Mammary epithelial cell (primary cell): ENCODE results near the gene PKN3.

Experiments
- CTCF ChIP-seq, 2 donors: IDR thresholded peaks in 1 of 2; conservative IDR thresholded peaks in 1 of 2; 2 replicates each; pipeline ENCODE4 v1.5.1; 2011 to 2012; ENCODE audit warnings: inconsistent platforms in 2 of 2, low read length in 2 of 2, mild to moderate bottlenecking in 2 of 2, control low read depth in 1 of 2, low read depth in 1 of 2; ENCODE audit not compliant: insufficient read depth in 1 of 2; ENCODE audit errors: extremely low read depth in 1 of 2
- EZH2 ChIP-seq: IDR thresholded peaks from 2 replicates; pipeline ENCODE4 v1.6.1; 2012; ENCODE audit warnings: low read length, inconsistent platforms, borderline replicate concordance

GRCh38 chr9:128684325-128685199, 17.7 kb upstream of the PKN3 start:
- TF ChIP-seq CTCF (conservative IDR thresholded peaks at IDR 0.05 in 1 of 2, IDR thresholded peaks at IDR 0.05 in 1 of 2; ENCODE audit: extremely low read depth in 1 of 2, insufficient read depth in 1 of 2, low read depth in 1 of 2, low read length in 2 of 2) (no peak), EZH2 (no peak)
